Measurements from ENCODE around the gene C18orf63.

Gene C18orf63

GRCh38 chr18:74331404-74331803 lies 15.8 kb downstream of the C18orf63 start:
- DNase-seq, result no peak

GRCh38 chr18:74333091-74333490 lies 17.5 kb downstream of the C18orf63 start:
- no peak for DNase-seq

GRCh38 chr18:74334242-74334893 lies 18.7 kb downstream of the C18orf63 start:
- no peak for DNase-seq

GRCh38 chr18:74336656-74337055 lies 21.0 kb downstream of the C18orf63 start:
- DNase-seq, result no peak

GRCh38 chr18:74337155-74337911 lies 21.7 kb downstream of the C18orf63 start:
- DNase-seq, result no peak

- no peak for DNase-seq
Measured at GRCh38 chr18:74337912-74338309, 22.3 kb downstream of the C18orf63 start.

- peak; percentile 33 for DNase-seq
Measured at GRCh38 chr18:74342416-74343043, 26.9 kb downstream of the C18orf63 start.

GRCh38 chr18:74346206-74346605 lies 30.6 kb downstream of the C18orf63 start:
- DNase-seq, result no peak

GRCh38 chr18:74348581-74348980 lies 32.9 kb downstream of the C18orf63 start:
- DNase-seq, result no peak

GRCh38 chr18:74351354-74351753 lies 35.7 kb downstream of the C18orf63 start:
- no peak for DNase-seq

- peak; percentile 28 for DNase-seq
Measured at GRCh38 chr18:74353169-74353775, 37.6 kb downstream of the C18orf63 start.

- DNase-seq, result no peak
Measured at GRCh38 chr18:74356959-74357358, 41.3 kb downstream of the C18orf63 start.

- no peak for DNase-seq
Measured at GRCh38 chr18:74360852-74361655, 45.4 kb downstream of the C18orf63 start.

- DNase-seq, result no peak
Measured at GRCh38 chr18:74367905-74368304, 52.3 kb downstream of the C18orf63 start.

- DNase-seq, result no peak
Measured at GRCh38 chr18:74368901-74369705, 53.5 kb downstream of the C18orf63 start.

- no peak for DNase-seq
Measured at GRCh38 chr18:74370115-74370514, 54.5 kb downstream of the C18orf63 start.

- no peak for DNase-seq
Measured at GRCh38 chr18:74373428-74373827, 57.8 kb downstream of the C18orf63 start.

GRCh38 chr18:74375999-74376398 lies 60.4 kb downstream of the C18orf63 start:
- DNase-seq, result no peak

GRCh38 chr18:74376523-74376922 lies 60.9 kb downstream of the C18orf63 start:
- no peak for DNase-seq

GRCh38 chr18:74377776-74378175 lies 62.1 kb downstream of the C18orf63 start:
- no peak for DNase-seq

- no peak for DNase-seq
Measured at GRCh38 chr18:74378179-74378682, 62.6 kb downstream of the C18orf63 start.

GRCh38 chr18:74380916-74381315 lies 65.3 kb downstream of the C18orf63 start:
- DNase-seq, result no peak
